Eye (tissue), 1 donor: ENCODE results near the gene DNAL4.

ENCODE experiments used
- DNase-seq: peaks from one replicate; pipeline ENCODE4 v3.0.0-alpha.2; 2015

Gene DNAL4

GRCh38 chr22:38784035-38784434 lies 9.9 kb downstream of the DNAL4 start:
- DNase-seq: no peak

- no peak for DNase-seq
Measured at GRCh38 chr22:38783095-38783615, 10.8 kb downstream of the DNAL4 start.

GRCh38 chr22:38782402-38783094 lies 11.4 kb downstream of the DNAL4 start:
- peak; percentile 44 for DNase-seq

GRCh38 chr22:38781033-38781432 lies 12.9 kb downstream of the DNAL4 start:
- no peak for DNase-seq

- DNase-seq: no peak
Measured at GRCh38 chr22:38777087-38777671, 16.8 kb downstream of the DNAL4 start.

- DNase-seq: no peak
Measured at GRCh38 chr22:38776086-38776485, 17.9 kb downstream of the DNAL4 start.

- no peak for DNase-seq
Measured at GRCh38 chr22:38775656-38776055, 18.3 kb downstream of the DNAL4 start.

- DNase-seq: no peak
Measured at GRCh38 chr22:38774496-38775166, 19.3 kb downstream of the DNAL4 start.

- no peak for DNase-seq
Measured at GRCh38 chr22:38773363-38773946, 20.5 kb downstream of the DNAL4 start.

- no peak for DNase-seq
Measured at GRCh38 chr22:38772623-38772873, 21.4 kb downstream of the DNAL4 start.

GRCh38 chr22:38770257-38770949 lies 23.5 kb downstream of the DNAL4 start:
- DNase-seq: no peak

- DNase-seq: no peak
Measured at GRCh38 chr22:38768036-38768435, 25.9 kb downstream of the DNAL4 start.

- no peak for DNase-seq
Measured at GRCh38 chr22:38767313-38767712, 26.6 kb downstream of the DNAL4 start.

- DNase-seq: peak; percentile 72
Measured at GRCh38 chr22:38766076-38766777, 27.7 kb downstream of the DNAL4 start.

- DNase-seq: peak; percentile 79
Measured at GRCh38 chr22:38762551-38762983, 31.4 kb downstream of the DNAL4 start.

GRCh38 chr22:38761202-38762162 lies 32.5 kb downstream of the DNAL4 start:
- no peak for DNase-seq

- DNase-seq: peak; percentile 72
Measured at GRCh38 chr22:38760477-38761201, 33.3 kb downstream of the DNAL4 start.

- DNase-seq: no peak
Measured at GRCh38 chr22:38759005-38759404, 34.9 kb downstream of the DNAL4 start.

- DNase-seq: peak; percentile 56
Measured at GRCh38 chr22:38758276-38758945, 35.5 kb downstream of the DNAL4 start.

GRCh38 chr22:38757464-38757757 lies 36.5 kb downstream of the DNAL4 start:
- DNase-seq: no peak
